Measurements from ENCODE around the gene PLEKHA5. TPM values are rescaled to one million over a fixed set of nuclear protein-coding genes. Genes with fewer than 3 reads are reported as not detected.
"Not testable (repeated sequence)": the region's sequence is repeated elsewhere in the genome, so short reads cannot be mapped to it uniquely, and the experiment has no call there.

PLEKHA5 gene
- total RNA-seq = 19.9 and 23.4 TPM in 2 replicates

- no peak for DNase-seq (ENCODE audit: low read depth)
- TF ChIP-seq CTCF (conservative IDR thresholded peaks at IDR 0.05; ENCODE audit: low read depth, low read length) = peak; percentile 17
- H3K4me3 ChIP-seq (ENCODE audit: low read depth, low read length) = peak within 1 kb of the TSS; percentile 87
Observed at GRCh38 chr12:19129486-19130223, at the start of gene PLEKHA5. TSS of gene PLEKHA5 (plus strand) at chr12:19129733. CDS start at chr12:19129800, 67 bp downstream.

- H3K4me3 ChIP-seq (ENCODE audit: low read depth, low read length) = no peak overlapping the region
- no peak for TF ChIP-seq CTCF (conservative IDR thresholded peaks at IDR 0.05; ENCODE audit: low read depth, low read length)
- no peak for DNase-seq (ENCODE audit: low read depth)
Observed at GRCh38 chr12:19080918-19081317, 48.6 kb upstream of the PLEKHA5 start.

- no peak for TF ChIP-seq CTCF (conservative IDR thresholded peaks at IDR 0.05; ENCODE audit: low read depth, low read length)
- no peak overlapping the region for H3K4me3 ChIP-seq (ENCODE audit: low read depth, low read length)
- no peak for DNase-seq (ENCODE audit: low read depth)
Observed at GRCh38 chr12:19082365-19082911, 47.1 kb upstream of the PLEKHA5 start.

GRCh38 chr12:19084547-19084946 lies 45.0 kb upstream of the PLEKHA5 start:
- no peak overlapping the region for H3K4me3 ChIP-seq (ENCODE audit: low read depth, low read length)
- no peak for DNase-seq (ENCODE audit: low read depth)
- TF ChIP-seq CTCF (conservative IDR thresholded peaks at IDR 0.05; ENCODE audit: low read depth, low read length) = no peak

GRCh38 chr12:19085090-19085489 lies 44.4 kb upstream of the PLEKHA5 start:
- no peak overlapping the region for H3K4me3 ChIP-seq (ENCODE audit: low read depth, low read length)
- no peak for TF ChIP-seq CTCF (conservative IDR thresholded peaks at IDR 0.05; ENCODE audit: low read depth, low read length)
- no peak for DNase-seq (ENCODE audit: low read depth)

GRCh38 chr12:19088606-19089005 lies 40.9 kb upstream of the PLEKHA5 start:
- H3K4me3 ChIP-seq (ENCODE audit: low read depth, low read length) = no peak overlapping the region
- DNase-seq (ENCODE audit: low read depth) = no peak
- TF ChIP-seq CTCF (conservative IDR thresholded peaks at IDR 0.05; ENCODE audit: low read depth, low read length) = no peak

- not testable (repeated sequence) for H3K4me3 ChIP-seq (ENCODE audit: low read depth, low read length); DNase-seq (ENCODE audit: low read depth)
Observed at GRCh38 chr12:19092482-19092881, 37.1 kb upstream of the PLEKHA5 start.

Data from epithelial cell of proximal tubule (primary cell).